GM21717 (cell line): ENCODE results near the gene VPS13D.
"Not testable (repeated sequence)": the region's sequence is repeated elsewhere in the genome, so short reads cannot be mapped to it uniquely, and the experiment has no call there.

Source experiments
- ATAC-seq: cut with Tn5 transposase; IDR thresholded peaks from one replicate; pipeline ENCODE4 v1.9.1; 2021; ENCODE audit warnings: mild to moderate bottlenecking, moderate library complexity; ENCODE audit not compliant: unreplicated experiment

Gene VPS13D

GRCh38 chr1:12462586-12462985 is 232.8 kb downstream of the VPS13D start:
- no peak for ATAC-seq

GRCh38 chr1:12464045-12464461 is 234.2 kb downstream of the VPS13D start:
- no peak for ATAC-seq

- ATAC-seq, result no peak
Observed at GRCh38 chr1:12464598-12465056, 234.8 kb downstream of the VPS13D start.

GRCh38 chr1:12465126-12465525 is 235.3 kb downstream of the VPS13D start:
- ATAC-seq, result no peak

GRCh38 chr1:12466816-12467215 is 237.0 kb downstream of the VPS13D start:
- no peak for ATAC-seq

- no peak for ATAC-seq
Observed at GRCh38 chr1:12467570-12468286, 237.9 kb downstream of the VPS13D start.

GRCh38 chr1:12468323-12468722 is 238.5 kb downstream of the VPS13D start:
- no peak for ATAC-seq

- ATAC-seq, result no peak
Observed at GRCh38 chr1:12469493-12469892, 239.7 kb downstream of the VPS13D start.

- ATAC-seq, result no peak
Observed at GRCh38 chr1:12469990-12470389, 240.2 kb downstream of the VPS13D start.

- ATAC-seq, result not testable (repeated sequence)
Observed at GRCh38 chr1:12470916-12471315, 241.1 kb downstream of the VPS13D start.

GRCh38 chr1:12472156-12472797 is 242.4 kb downstream of the VPS13D start:
- no peak for ATAC-seq

GRCh38 chr1:12472798-12473551 is 243.1 kb downstream of the VPS13D start:
- ATAC-seq, result no peak

- ATAC-seq, result no peak
Observed at GRCh38 chr1:12473596-12474362, 243.9 kb downstream of the VPS13D start.

- ATAC-seq, result no peak
Observed at GRCh38 chr1:12475101-12475500, 245.3 kb downstream of the VPS13D start.

GRCh38 chr1:12475530-12475934 is 245.7 kb downstream of the VPS13D start:
- ATAC-seq, result no peak

GRCh38 chr1:12475947-12476346 is 246.1 kb downstream of the VPS13D start:
- no peak for ATAC-seq

GRCh38 chr1:12477314-12477713 is 247.5 kb downstream of the VPS13D start:
- no peak for ATAC-seq

GRCh38 chr1:12477936-12478611 is 248.2 kb downstream of the VPS13D start:
- no peak for ATAC-seq

GRCh38 chr1:12478612-12478985 is 248.8 kb downstream of the VPS13D start:
- ATAC-seq, result no peak

GRCh38 chr1:12479311-12479710 is 249.5 kb downstream of the VPS13D start:
- ATAC-seq, result no peak
